GM21360 (cell line): ENCODE measurements around the gene OR6B1.
"Not testable (repeated sequence)": the region's sequence is repeated elsewhere in the genome, so short reads cannot be mapped to it uniquely, and the experiment has no call there.

Source experiments
- ATAC-seq: cut with Tn5 transposase; IDR thresholded peaks from one replicate; pipeline ENCODE4 v1.9.1; 2021; ENCODE audit warnings: mild to moderate bottlenecking, moderate library complexity; ENCODE audit not compliant: unreplicated experiment

OR6B1 gene

DNA sequence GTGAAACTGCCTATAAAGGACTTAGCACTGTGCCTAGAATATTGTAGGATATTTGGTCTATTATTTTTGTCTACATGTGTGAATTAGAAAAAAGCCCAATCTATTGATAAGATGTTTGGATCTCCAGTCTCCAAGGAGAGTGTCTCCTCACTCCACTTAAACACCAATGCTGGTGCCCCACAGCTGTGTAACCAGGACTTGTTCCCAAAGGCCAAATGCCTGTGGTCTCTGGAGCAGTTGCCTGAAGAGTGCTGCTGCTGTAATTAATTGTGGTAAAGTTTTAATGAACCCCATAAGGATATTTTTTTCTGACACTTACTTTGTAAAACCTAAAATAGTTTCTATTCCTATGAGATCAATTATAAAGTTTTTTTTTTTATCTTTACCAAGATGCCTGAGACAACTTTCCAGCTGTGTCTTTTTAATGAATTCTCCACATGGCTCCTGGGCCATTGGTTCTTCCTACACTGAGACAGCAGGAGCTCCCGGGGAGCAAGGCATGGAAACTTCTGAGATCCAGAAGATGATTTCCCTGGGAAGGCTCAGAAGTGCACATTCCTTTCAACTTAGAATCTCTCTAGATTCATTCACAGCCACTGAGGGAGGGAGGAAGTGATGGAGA lies 37.4 kb downstream of the OR6B1 start:
- no peak for ATAC-seq

DNA sequence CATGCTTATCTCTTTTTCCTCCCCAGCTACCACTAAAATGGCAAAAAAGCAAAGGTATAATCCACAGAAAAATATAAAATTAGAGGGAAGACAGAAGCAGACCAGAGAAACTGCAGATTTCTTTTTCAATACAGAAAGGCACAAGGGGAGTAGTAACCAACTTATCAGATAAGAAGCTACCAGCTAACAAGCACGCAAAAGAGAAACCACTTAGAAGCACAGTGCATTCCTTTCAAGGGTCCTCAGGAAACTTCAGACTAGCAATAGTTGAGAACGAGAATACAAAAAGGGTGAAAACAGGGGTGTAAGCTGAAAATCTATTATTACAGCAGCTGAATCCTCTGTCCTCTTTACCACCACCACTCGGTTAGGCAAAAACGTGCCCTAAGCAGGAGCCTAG lies 38.8 kb downstream of the OR6B1 start:
- ATAC-seq = no peak

DNA sequence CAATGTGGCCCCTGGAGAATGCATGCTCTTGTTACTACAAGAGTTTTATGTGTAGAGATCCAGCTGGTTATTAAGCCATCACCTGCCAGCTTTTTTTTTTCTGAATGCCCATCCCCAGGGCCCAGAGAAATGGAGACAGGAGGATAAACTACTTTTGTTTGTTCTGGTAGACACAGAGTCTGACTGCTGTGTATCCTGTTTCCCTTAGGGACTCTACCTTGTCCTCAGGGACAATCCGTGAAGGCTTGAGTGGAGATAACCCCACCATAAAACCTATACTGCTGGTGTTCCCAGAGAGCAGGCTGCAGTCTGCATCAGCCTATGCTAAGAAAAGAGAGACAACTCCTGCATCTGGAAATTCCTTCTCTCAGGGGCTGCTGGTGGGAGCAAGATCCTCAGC lies 48.5 kb downstream of the OR6B1 start, which contains the start of gene OR2A5:
Gene OR2A5 (plus strand): TSS at position 301 of the 400 bp plus-strand sequence. CDS start 1,454 bp downstream, outside the sequence.
- ATAC-seq = no peak

DNA sequence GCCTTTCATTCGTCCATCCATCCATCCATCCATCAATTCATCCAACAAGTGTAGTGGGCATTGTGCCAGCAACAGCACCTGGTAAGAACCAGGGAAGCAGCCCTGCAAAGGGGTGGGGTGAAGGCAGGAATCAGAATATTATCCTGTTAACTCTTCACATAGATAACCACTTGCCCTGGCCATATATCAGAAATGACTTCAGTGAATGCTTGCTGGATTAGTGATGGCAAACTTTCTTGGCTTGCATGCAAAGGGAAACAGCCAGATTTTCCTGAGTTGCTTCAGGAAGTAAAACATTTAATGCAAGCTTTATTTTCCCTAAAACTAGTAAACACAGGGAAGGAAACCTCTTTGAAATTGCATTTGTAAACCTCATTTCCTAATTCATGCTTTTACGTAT lies 49.4 kb downstream of the OR6B1 start:
- ATAC-seq = no peak

DNA sequence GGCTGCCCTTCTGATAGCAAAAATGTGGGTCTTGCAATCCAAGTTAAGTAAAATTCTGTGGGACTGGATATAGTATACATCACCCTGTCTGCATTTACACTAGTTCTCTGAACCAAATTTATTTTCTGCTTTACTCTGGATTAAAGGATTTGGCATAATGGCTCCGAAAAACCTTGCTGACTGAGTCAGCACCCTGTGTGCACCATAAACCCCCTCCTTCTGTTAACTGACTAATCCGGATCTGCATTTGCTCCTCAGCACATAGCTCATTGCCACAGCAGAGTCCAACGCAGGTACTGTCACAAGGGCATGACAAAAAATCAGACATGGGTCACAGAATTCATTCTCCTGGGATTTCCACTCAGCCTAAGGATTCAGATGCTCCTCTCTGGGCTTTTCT lies 50.0 kb downstream of the OR6B1 start:
- ATAC-seq = no peak

DNA sequence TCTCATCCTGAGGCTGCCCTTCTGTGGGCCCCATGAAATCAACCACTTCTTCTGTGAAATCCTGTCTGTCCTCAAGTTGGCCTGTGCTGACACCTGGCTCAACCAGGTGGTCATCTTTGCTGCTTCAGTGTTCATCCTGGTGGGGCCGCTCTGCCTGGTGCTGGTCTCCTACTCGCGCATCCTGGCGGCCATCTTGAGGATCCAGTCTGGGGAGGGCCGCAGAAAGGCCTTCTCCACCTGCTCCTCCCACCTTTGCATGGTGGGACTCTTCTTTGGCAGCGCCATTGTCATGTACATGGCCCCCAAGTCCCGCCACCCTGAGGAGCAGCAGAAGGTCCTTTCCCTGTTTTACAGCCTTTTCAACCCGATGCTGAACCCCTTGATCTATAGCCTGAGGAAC lies 50.8 kb downstream of the OR6B1 start:
- not testable (repeated sequence) for ATAC-seq

DNA sequence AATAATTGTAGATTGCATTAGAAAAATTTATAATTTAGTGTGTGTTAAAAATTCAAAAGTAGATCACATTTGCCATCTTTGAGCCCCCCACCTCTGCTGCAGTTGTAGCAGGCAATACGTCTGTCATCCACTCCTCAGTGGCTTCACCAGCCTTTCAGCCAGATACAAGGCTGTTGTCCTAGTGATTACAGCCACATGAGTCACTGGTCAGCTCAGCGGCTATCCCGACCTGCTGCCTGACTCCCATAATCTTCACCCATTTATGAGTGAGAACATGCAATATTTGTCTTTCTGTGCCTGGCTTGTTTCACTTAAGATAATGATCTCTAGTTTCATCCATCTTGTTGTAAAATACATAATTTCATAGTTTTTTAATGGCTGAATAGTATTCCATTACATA lies 57.8 kb downstream of the OR6B1 start:
- ATAC-seq = no peak
